Measurements from ENCODE around the gene BRPF1.

GRCh38 chr3:9749645-9750555, 18.4 kb downstream of the BRPF1 start, which contains the start of gene OGG1:
- TF ChIP-seq, protein P1, sequence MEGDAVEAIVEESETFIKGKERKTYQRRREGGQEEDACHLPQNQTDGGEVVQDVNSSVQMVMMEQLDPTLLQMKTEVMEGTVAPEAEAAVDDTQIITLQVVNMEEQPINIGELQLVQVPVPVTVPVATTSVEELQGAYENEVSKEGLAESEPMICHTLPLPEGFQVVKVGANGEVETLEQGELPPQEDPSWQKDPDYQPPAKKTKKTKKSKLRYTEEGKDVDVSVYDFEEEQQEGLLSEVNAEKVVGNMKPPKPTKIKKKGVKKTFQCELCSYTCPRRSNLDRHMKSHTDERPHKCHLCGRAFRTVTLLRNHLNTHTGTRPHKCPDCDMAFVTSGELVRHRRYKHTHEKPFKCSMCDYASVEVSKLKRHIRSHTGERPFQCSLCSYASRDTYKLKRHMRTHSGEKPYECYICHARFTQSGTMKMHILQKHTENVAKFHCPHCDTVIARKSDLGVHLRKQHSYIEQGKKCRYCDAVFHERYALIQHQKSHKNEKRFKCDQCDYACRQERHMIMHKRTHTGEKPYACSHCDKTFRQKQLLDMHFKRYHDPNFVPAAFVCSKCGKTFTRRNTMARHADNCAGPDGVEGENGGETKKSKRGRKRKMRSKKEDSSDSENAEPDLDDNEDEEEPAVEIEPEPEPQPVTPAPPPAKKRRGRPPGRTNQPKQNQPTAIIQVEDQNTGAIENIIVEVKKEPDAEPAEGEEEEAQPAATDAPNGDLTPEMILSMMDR (IDR thresholded peaks at IDR 0.05), result peak in 2 of 4 donors; percentile 12 to 19
- TF ChIP-seq POLR2A (IDR thresholded peaks at IDR 0.05), result peak; percentile 56

Data from right lobe of liver (tissue), 4 donors.